GM18517 (cell line): ENCODE data around the gene KIAA0513.

Experiments used
- ATAC-seq: cut with Tn5 transposase; IDR thresholded peaks from one replicate; pipeline ENCODE4 v1.9.1; 2021; ENCODE audit warnings: mild to moderate bottlenecking, moderate library complexity; ENCODE audit not compliant: unreplicated experiment

The KIAA0513 gene

GRCh38 chr16:85128079-85128837, 100.7 kb downstream of the KIAA0513 start:
- ATAC-seq = no peak

DNA sequence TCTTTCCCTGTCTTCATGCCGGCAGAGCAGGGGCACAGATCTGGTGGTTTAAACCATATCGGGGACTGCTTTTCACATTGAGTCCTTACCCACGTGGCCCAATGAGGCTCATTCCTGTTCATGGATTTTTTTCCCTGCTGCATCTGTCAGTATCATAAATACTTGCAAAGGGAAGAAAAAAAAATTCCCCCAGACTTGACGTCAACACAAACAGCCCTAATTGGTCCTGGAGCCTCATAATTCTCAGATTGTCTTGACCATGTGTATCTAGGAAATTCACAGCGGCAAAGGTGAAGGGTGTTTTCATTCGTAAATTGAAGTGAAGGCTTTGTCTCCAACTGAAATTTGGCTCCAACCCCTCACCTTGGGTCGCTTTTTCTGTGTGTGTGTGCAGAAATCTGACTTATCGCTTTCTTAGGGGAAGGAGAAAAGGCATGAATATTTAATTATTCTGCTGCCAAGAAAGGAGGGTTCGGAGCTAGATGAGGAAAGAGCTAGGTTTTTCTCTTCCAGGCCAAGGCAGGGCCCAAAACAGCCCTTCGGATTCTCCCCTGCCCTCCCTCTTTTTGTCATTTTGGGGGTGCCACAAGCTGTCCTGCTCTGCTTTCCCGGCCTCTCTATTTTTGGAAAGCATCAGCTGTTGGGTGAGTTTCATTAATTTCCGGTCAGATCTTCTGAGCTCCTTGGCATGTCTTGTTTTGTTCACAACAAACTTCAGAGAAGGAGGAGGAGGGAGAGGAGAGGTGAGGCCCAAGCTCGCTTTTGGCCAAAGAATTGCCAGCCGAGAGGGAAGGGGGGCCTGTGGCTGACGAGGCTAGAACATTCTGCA, 102.5 kb downstream of the KIAA0513 start:
- no peak for ATAC-seq

GRCh38 chr16:85130705-85131028, 103.1 kb downstream of the KIAA0513 start:
- ATAC-seq = no peak

DNA sequence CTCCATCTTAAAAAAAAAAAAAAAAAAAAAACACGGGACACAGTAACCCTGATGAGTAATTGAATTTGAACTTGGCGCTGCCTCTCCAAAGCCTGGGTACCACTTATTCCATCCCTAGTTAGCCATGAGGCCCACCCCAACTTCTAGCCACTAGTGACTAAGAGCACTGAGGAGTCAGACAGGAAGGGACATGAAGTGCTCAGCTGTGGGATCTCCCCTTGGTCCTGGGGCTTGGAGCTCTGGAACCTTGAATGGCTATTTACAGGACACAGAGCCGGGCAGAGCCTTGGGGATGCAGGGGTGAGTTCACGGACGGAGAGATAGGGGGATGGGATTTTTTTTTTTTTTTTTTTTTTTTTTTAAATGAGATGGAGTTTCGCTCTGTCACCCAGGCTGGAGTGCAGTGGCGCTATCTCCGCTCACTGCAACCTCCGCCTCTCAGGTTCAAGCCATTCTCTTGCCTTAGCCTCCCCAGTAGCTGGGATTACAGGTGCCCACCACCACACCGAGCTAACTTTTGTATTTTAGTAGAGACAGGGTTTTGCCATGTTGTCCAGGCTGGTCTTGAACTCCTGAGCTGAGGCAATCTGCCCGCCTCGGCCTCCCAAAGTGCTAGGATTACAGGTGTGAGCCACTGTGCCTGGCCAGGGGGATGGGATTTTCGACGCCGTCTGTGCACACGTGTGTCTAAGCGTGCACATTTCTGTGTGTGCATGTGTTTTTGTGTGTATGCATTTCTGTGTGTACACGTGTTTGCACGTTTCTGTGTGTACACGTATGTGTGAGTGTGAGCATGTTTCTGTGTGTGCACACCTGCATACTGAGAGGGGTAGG, 105.1 kb downstream of the KIAA0513 start:
- ATAC-seq = no peak

DNA sequence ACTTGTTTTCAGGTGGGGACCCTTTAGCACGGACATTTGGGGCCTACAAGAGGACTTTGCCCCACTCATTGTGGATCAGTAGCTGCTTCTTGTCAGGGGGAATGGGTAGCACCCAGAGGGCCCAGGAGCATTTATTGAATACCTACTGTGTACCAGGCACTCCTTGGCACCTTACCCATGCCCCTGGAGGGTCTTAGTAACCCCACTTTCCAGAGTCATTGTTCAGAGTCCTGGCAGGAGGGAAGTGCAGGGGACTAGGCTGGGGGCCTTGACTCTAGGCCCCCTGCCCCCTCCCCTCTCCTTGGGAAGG, 105.7 kb downstream of the KIAA0513 start:
- ATAC-seq = no peak

GRCh38 chr16:85134076-85134788, 106.6 kb downstream of the KIAA0513 start:
- no peak for ATAC-seq

GRCh38 chr16:85134789-85135142, 107.2 kb downstream of the KIAA0513 start:
- no peak for ATAC-seq

GRCh38 chr16:85136213-85136701, 108.7 kb downstream of the KIAA0513 start:
- no peak for ATAC-seq

DNA sequence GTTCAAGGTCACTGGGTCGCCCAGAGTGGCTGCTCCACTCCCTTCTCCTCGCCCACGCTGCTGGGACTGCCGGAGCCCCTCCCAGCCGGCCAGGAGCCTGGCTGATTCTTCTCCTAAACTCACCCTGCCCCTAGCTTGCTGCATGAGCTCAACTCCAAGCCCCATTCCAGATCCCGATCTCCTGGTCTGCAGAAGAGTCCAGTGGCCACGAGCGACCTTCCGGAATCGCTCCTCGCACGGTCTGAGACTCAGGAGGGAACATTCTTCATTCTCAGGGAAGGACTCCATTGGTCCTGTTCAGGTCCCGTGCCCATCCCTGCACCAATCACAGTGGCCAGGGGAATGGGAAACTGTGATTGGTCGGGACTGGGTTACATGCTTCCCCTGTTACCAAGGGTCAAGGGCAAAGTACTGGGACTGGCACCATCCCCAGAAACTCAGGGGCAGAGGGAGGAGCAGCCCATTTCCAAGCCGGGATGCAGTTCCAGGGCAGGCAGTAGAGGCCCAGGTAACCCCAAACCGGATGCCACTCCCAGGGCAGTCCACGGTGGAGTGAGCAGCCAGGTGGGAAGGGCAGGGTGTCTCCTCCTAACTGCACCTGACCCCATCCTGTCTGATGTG, 109.2 kb downstream of the KIAA0513 start:
- no peak for ATAC-seq

GRCh38 chr16:85137323-85138072, 109.9 kb downstream of the KIAA0513 start:
- no peak for ATAC-seq

DNA sequence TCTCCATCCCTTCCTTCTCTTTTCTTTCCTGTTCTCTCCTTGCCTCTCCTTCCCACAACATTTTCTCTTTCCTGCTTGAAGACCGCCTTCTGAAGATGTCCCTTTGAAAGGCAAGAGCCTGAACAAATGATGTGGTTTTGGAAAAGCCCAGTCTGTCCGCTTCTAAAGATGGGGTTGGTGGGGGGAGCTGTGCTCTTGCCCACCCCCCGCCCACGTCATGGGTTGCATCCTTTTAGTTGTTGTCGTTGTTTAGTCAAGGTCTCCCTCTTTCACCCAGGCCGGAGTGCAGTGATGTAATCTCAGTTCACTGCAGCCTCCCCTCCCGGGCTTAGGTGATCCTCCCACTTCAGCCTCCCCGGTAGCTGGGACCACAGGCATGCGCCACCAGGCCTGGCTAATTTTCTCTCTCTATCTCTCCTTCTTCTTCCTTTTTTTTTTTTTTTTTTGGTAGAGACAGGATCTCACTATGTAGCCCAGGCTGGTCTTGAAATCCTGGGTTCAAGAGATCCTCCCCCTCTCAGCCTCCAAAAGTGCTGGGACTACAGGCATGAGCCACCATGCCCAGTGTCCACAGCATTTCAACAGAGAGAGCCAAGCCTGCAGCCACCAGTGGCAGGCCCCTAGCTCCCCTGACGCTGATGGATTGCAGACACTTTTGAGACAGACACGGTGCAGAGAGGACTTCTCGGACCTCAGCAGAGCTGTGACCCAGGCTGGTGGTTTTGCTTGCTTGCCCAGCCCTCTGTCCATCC, 110.7 kb downstream of the KIAA0513 start:
- no peak for ATAC-seq

DNA sequence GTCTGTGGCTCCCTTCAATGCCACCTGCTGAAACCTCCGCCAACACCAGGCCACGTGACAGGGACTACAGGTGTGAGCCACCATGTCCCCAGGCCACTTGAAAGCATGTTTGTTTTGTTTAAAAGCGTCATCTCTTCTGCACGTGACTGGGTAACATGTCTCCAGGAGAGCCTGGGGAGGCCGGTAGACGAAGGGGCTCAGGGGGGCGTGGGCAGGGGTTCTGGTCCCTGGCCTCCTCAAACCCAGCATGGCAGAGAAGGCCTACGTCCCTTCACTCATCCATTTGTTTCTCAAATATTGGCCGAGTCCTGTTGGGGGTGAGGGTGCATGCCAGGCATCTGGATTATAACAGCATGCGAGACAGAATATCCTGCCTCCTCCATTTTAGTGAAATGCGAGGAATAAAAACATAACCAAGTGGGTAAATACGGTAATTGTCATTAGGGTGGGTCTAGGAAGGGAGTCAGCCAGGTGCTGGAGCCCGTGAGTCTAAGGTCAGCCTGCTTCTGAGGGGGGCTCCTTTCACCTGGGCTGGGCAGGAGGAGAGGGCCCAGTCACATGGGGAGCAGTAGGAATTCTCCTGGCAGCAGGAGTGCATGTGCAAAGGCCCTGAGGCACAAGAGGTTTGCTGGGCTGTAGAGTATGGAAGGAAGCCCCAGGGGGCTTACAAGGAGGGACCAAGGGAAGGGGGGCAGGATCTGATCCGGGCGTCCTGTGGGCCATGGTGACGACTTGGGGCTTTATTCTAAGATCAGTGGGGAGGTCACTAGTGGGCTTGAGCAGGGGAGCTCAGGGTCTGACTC, 111.4 kb downstream of the KIAA0513 start:
- ATAC-seq = no peak

DNA sequence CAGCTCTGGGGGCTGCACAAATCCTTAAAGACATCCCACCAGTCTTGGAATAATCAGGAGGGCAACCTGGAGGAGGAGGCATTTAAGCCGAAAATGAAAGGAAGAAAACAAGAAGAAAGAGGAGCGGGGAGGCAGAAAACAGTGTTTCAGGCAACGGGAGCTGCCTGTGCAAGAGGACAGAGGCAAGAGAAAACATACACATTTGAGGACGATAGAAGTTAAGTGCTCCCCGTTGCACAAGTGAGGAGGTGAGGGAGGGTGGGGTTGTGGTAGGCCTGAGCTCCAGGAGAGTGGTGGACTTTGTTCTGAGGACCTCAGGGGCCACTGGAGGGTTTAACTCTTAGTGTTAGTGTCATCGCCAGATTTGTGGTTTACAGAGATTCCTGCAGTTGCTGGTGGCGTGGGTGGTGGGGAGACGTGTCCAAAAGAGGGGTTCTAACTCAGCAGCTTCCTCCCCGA, 112.3 kb downstream of the KIAA0513 start:
- ATAC-seq = no peak

DNA sequence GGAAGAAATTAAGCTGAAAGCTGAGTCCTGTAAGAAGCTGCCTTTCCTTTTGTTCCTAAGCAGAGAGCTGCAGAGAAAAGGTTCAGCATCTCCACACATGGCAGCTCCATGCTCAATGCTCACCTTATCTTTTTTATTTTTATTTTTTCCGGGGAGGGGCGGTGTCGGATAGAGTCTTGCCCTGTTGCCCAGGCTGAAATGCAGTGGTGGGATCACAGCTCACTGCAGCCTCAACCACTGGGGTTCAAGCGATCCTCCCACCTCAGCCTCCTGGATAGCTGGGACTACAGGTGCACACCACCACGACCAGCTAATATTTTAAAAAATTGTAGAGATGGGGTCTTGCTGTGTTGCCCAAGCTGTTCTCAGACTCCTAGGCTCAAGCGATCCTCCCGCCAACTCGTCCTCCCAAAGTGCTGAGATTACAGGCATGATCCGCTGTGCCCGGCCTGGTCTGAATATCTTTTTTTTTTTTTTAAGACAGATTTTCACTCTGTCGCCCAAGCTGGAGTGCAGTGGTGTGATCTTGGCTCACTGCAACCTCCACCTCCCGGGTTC, 112.9 kb downstream of the KIAA0513 start:
- ATAC-seq = no peak

DNA sequence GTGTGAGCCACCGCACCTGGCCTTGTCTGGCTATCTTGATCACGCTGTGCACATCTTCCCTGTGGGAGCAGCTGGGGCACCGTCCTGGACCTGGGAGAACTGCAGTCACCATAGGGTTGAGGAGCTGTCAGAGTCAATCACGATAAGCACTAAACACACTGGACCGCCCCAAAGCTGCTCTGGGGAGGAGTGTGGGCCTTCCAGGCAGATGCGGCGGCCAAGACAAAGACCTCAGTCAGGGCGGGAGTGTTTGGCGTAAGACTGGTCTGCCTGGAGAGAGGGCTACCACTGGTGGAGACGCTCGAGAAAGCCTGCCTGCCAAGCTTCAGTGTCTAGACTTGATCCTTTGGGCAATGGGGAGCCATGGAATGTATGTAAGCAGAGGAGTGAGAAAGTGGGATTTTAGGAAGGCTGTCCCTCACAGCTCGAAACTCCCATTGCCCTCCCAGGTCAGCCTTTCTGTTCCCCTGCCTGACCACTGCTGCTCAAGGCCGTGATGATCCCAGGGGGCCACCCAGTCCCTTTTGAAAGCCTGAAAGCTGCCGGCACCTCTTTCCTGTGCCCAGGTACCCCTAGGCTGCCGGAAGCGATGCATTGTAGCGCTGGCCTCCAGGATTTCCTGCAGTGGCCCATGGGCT, 114.0 kb downstream of the KIAA0513 start:
- no peak for ATAC-seq

- no peak for ATAC-seq
Observed at GRCh38 chr16:85142129-85142513, 114.5 kb downstream of the KIAA0513 start.

GRCh38 chr16:85142771-85143211, 115.2 kb downstream of the KIAA0513 start:
- ATAC-seq = no peak
